IPS-NIHi7 (cell line): ENCODE measurements around the gene PRR23A.
A peak's percentile ranks its signal among the peaks of the same experiment; 100 is the strongest.
"Not testable (repeated sequence)": the region's sequence is repeated elsewhere in the genome, so short reads cannot be mapped to it uniquely, and the experiment has no call there.

Source experiments
- DNase-seq: peaks from one replicate; pipeline ENCODE4 v3.0.0; 2012; ENCODE audit warnings: mixed read lengths; ENCODE audit errors: extremely low spot score

PRR23A gene

DNA sequence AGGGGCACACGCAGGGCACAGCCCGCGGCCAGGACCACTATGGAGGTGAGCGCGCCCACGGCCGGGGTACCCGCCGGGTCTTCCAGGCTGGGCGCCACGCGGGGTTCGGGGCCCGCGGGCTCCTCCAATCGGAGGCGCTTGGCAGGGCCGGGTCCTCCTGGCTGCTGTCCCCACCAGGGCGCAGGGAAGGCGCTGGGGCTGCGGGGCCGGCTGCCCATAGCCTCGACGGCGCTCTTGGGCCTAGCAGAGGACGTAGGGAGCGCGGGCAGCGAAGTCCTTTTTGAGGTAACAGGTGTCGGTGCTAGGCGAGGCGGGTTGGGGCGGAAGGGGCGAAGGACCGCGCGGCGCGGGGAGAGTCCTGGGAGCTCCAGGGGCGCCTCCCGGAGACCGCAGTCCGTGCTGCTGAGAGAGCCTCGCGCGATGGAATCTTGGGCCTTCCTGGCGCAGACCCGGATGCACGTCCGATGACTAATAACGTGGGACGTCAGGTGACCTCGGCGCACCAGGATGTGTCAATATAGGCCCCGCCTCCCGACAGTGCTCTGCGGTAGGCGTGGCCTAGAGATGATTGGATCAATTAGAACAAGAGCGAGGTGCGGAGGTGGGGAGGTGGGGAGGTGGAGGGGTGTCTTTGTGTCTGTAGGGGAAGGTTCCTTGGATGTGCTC, at the start of gene PRR23A:
Gene PRR23A (minus strand): TSS at position 218 of the 666 bp plus-strand sequence. CDS start 0 bp downstream, at position 218.
- no peak for DNase-seq

DNA sequence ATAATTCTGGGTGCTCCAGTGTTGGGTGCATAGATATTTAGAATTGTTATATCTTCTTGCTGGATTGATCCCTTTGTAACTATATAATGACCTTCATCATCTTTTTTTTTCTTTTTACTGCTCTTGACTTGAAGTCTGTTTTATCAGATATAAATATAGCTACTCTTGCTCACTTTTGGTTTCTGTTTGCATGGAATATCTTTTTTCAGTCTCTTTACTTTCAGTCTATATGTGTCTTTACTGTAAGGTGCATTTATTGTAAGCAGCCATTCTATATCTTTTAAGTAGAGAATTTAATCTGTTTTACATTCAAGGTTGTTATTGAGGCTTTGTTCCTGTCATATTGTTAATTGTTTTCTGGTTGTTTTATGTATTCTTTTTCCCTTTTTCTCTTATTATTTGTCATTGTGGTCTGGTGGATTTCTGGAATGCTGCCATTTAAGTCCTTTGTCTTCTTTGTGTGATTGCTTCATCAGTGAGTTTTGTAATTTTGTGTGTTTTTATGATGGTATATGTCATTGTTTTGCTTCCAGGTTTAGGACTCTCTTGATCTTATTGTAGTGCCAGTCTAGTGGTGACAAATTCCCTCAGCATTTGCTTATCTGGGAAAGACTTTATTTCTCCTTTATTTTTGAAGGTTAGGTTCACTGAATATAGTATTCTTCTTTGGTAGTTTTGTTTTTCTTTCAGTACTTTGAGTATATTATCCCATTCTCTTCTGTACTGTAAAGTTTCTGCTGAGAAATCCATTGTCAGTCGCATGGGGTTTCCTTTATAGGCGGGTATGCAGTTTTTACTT, 46.9 kb upstream of the PRR23A start:
- DNase-seq: no peak

GRCh38 chr3:139044366-139045210, 38.5 kb upstream of the PRR23A start, which contains the start of gene PRR23C:
TSS of gene PRR23C (minus strand) at chr3:139044892. CDS start at chr3:139044620, 272 bp downstream.
- peak; percentile 37 for DNase-seq

- DNase-seq: no peak
Measured at GRCh38 chr3:139043554-139044365, 37.7 kb upstream of the PRR23A start.

- DNase-seq: no peak
Measured at GRCh38 chr3:139037478-139037877, 31.4 kb upstream of the PRR23A start.

DNA sequence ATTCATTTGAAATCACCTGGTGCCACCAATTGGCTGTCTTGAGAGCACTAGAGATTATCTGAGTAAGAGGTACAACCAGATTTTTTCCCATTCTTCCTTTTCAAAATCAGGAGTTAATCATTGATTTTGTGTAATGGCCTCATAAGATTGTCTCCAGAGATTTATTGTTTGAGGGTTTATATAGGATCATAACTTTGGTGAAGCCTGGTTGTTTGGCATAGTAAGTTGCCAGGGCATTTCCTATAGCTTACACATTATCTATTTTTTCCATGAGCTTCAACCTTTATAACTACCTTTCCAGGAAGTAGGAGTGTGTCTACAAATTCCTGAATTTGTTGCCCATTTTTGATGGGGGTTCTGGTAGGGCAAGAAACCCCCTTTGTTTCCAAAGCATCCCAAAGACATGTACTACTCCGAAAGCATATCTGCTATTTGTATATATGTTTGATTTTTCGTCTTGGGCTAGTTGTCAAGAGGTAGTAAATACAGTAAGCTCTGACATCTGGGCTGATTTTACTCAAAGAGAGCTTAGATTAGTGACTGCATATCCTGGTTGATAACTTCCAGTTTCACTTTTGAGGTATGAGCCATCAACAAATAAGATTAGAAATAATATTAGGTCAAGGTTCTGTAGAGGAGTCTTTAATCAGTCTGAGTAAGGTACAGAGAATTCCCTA, 26.4 kb upstream of the PRR23A start:
- no peak for DNase-seq

GRCh38 chr3:139030576-139030975, 24.5 kb upstream of the PRR23A start:
- DNase-seq: not testable (repeated sequence)

DNA sequence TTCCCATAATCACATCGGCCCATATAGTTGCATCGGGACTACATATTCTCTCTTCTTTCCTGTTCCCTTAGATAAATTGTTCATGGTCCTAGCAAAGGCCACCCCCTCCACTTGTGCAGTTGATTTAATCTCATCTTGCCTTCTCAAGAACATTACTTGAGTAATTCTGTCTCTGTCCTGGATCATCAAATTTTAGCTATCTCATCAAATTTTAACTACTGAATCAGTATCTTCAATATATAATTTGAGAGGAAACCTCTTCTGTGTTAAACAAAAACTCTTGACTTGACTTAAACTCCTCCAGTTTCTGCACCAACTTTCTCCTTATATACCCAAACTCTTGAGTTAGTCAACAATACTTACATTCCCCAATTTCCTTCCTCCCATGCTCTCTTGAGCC, 18.9 kb upstream of the PRR23A start:
- no peak for DNase-seq

- peak; percentile 37 for DNase-seq
Measured at GRCh38 chr3:139020868-139021234, 14.8 kb upstream of the PRR23A start, which contains the start of gene PRR23B. TSS of gene PRR23B (minus strand) at chr3:139020926. CDS start at chr3:139020661, 265 bp downstream.

DNA sequence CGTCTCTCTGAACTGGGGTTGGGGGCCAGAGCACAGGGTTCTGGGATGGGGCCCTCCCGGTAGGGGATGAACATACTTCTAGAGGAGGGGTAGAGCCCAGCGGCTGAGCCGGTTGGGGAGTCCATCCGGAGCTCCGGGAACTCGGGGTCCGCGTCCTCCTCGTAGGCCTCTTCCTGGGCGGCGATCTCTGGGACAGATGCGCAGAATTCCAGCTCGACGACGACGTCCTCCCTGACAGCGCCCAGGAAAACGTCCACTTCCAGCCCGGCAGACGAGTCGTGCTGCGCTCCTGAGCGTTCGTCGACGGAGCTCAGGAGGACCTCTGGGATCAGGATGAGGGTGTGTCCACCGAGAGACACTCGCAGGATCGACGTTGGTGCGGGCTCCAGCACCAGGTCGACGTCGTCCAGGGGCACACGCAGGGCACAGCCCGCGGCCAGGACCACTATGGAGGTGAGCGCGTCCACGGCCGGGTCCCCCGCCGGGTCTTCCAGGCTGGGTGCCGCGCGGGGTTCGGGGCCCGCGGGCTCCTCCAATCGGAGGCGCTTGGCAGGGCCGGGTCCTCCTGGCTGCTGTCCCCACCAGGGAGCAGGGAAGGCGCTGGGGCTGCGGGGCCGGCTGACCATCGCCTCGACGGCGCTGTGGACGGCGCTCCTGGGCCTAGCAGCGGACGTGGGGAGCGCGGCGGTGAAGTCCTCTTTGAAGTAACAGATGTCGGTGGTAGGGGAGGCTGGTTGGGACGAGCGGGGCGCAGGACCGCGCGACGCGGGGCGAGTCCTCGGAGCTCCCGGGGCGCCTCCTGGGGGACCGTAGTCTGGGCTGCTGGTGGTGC, 14.2 kb upstream of the PRR23A start:
- no peak for DNase-seq

DNA sequence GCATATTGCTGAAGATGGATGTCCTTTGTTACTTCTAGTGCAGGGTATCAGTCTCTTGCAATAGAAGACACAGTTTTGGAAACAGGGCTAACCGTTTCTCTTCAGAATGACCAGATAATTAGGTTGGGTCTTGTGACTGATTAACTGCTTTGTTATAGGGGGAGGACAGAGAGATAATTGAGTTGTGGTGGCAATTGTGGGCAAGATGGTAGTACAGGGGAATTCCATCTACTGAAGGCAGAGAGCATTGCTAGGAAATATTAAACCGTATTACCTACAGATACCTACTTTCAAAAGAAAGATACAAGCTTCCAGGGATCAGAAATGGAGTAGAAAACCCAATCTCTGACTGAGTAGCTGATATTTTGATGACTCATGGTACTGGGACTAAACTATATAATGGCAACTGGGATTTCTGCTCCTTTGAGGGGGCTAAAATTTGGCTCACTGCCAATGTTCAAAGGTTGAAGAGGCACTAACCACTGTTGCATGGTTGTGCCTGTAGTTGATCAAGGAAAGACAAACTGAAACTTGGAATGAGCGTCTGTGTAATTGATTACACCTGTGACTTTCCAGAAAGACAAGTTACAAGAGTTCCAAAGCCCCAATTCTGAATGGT, 10.5 kb upstream of the PRR23A start:
- no peak for DNase-seq

DNA sequence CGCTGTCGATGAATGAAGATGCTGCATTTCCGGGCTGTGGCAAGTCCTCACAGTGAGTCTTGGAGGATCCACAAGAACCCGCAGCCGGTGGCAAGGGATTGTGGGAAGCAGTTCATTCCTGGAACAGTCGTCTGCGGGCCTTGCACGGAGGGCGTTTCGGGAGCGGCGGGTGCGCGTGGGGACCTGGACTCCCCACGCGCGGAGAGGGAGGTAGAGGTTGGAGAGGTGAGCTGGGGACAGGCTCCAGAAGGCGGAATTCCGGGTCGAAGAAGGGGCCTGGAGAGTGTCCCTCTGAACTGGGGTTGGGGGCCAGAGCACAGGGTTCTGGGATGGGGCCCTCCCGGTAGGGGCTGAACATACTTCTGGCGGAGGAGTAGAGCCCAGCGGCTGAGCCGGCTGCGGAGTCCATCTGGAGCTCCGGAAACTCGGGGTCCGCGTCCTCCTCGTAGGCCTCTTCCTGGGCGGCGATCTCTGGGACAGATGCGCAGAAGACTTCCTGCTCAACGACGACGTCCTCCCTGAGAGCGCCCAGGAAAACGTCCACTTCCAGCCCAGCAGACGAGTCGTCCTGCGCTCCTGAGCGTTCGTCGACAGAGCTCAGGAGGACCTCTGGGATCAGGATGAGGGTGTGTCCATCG, 593 bp downstream of the PRR23A start:
- DNase-seq: no peak

DNA sequence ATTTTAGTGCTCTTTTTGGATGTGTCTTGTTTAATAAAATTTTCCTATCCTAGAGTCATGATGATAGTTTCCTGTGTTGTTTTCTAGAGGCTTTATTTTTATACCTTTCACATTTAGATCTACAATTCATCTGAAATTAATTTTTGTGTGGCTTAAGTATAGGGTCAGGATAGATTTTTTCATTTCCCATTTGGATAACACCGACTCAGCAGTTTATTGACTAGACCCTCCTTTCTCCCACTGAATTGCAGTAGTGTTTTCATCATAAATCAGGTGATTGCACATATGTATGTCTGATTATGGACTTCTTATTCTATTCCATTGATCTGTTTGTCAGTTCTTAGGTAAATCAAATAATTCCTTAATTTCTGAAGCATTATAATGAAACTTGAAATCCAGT, 10.4 kb downstream of the PRR23A start:
- no peak for DNase-seq

GRCh38 chr3:138987181-138987580, 18.9 kb downstream of the PRR23A start:
- DNase-seq: no peak

GRCh38 chr3:138985932-138986331, 20.1 kb downstream of the PRR23A start:
- DNase-seq: no peak

DNA sequence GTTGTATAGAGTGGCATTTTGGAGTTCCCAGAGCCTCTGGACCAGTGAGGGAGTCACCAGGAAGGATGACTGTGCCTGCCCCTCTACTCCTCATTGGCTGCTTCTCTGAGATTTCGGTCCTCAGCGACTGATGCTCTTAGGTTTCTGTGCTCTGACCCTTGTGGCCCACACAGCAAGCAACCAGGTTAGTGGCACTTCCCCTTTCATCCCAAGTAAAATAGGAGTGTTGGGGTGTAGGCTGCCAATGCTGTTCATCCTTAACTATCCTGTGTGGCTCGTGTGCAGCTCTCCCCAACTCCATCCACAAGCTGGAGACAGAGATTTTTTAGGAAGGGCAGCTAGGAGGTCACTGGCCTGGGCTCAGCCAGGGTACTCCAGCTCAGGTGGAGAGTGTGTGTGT, 21.3 kb downstream of the PRR23A start:
- no peak for DNase-seq

DNA sequence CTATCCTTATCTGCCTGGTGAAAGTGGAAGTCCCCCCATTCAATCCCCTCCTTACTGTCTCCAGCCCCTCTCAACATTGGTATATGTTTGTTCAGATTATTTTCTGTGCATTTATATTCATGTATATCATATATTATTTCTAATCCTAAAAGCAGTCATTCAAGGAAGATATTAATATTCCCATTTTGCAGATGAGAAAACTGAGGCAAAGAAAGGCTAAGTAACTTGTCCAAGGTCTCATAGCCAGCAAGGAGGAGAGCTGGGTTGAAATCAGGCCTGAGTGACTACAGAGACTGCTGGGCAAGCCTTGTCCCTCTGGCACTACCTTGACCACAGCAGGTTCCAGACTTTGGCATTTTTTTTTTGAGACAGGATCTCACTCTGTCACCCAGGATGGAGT, 30.0 kb downstream of the PRR23A start:
- DNase-seq: no peak

DNA sequence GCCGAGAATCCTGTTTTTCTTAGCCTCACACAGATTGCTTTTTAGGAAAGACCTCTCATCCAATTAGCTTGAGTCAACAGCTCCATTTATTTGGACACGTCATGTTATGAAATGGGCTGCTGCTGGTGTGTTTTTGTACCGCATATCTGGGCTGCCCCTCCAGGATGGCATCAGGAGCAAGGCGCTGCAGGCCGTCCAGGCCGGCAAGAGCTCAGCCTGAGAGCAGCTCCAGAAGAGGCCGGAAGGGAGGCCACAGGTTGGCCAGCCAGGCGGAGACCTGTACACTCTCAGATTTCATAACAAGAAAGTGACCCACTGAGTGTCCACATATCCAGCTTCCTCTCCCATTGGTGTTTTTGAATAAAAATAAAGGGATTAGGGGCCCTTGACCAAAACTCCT, 30.7 kb downstream of the PRR23A start:
- no peak for DNase-seq

DNA sequence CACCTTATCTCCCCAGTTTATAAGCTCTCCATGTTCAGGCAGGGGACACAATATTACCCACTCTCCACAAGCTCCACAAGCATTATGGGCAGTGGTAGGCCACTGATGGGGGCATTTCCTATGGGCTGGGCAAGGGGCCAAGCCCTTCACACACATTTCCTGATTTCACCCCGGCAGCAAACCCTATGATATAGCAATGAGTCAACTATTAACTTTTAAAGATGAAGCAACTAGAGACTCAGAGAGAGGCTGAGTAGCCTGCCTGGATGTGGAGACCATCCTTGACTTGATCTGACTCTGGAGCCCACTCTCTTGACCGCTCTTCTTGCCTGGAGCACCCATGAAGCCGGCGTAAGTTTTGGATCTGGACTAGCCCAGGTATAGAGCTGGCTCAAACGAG, 31.6 kb downstream of the PRR23A start:
- no peak for DNase-seq
